Heart left ventricle (tissue), 13 donors: Measurements from ENCODE around the gene PTPN6.
A peak's percentile ranks its signal among the peaks of the same experiment; 100 is the strongest.

Source experiments
- CTCF ChIP-seq, 12 donors: fragments of 200-600 bp; sonication (generic) in 4 of 12; IDR thresholded peaks; one replicate each; pipeline versions ENCODE4 v1.5.0 to v1.8.0; 2018 to 2022; ENCODE audit warnings: antibody characterized with exemption in 12 of 12, mild to moderate bottlenecking in 5 of 12
- POLR2A ChIP-seq, 2 donors: fragments of 450-650 bp; IDR thresholded peaks; one replicate each; pipeline ENCODE4 v1.6.1; 2017; ENCODE audit warnings: antibody characterized with exemption in 2 of 2, mild to moderate bottlenecking in 2 of 2, moderate library complexity in 2 of 2
- donor health status: ischemic (EF 13 %, LVEDD 7.1; RV severe dilation, severe dysfunction).
- donor health status: DM: no; HTN: yes; CAD: no.
- donor health status: DM: no; HTN: no; CAD: no.
- donor health status: ischemic (EF 25% LVEDD 6.9; RV normal size, moderate dysfunction).
- donor health status: ischemic (EF 25% LVEDD 5.7; RV mildly dilated, moderate dysfunction).
- donor health status: ischemic (EF 35%, LVEDD 5.7; RV mildly dilated, moderate dysfunction).
- donor health status: nonischemic (EF 11% LVEDD 7.7; RV severe dilation, severe dysfunction).
- donor health status: DM: yes; HTN: yes; CAD: no.
- donor health status: PGD.
- donor health status: ischemic (EF 29% LVEDD 5.4; RV normal size, mild dysfunction).
- donor health status: nonischemic (EF 23%, LVEDD 6.1; RV moderate dilation, normal function).

- TF ChIP-seq POLR2A (IDR thresholded peaks at IDR 0.05) (peak in 1 of 2 donors; percentile 61), CTCF (IDR thresholded peaks at IDR 0.05) (no peak)
These were observed 46.6 kb upstream of the PTPN6 start, which contains the start of gene LRRC23 for GRCh38 chr12:6904280-6905276.
